ENCODE data around the gene TNFSF15. TPM values are rescaled to one million over a fixed set of nuclear protein-coding genes. Genes with fewer than 3 reads are reported as not detected.

TNFSF15 gene
- total RNA-seq, 1 experiment from 2014 or later = 0.07 TPM

GRCh38 chr9:114827641-114828302 is 21.9 kb upstream of the TNFSF15 start:
- in situ Hi-C loops (cut with HindIII; ENCODE audit: low pct_unique_long_range_greater_than_20kb, low sequenced_read_pairs) = no loop called here
- no peak for DNase-seq (ENCODE audit: low read depth)

GRCh38 chr9:114826431-114826830 is 20.6 kb upstream of the TNFSF15 start:
- in situ Hi-C loops (cut with HindIII; ENCODE audit: low pct_unique_long_range_greater_than_20kb, low sequenced_read_pairs) = no loop called here
- no peak for DNase-seq (ENCODE audit: low read depth)

GRCh38 chr9:114825126-114825795 is 19.4 kb upstream of the TNFSF15 start:
- in situ Hi-C loops (cut with HindIII; ENCODE audit: low pct_unique_long_range_greater_than_20kb, low sequenced_read_pairs) = no loop called here
- DNase-seq (ENCODE audit: low read depth) = no peak

- DNase-seq (ENCODE audit: low read depth) = no peak
Measured at GRCh38 chr9:114824110-114824509, 18.3 kb upstream of the TNFSF15 start.

GRCh38 chr9:114823441-114823840 is 17.6 kb upstream of the TNFSF15 start:
- in situ Hi-C loops (cut with HindIII; ENCODE audit: low pct_unique_long_range_greater_than_20kb, low sequenced_read_pairs) = no loop called here
- DNase-seq (ENCODE audit: low read depth) = no peak

More at GRCh38 chr9:114824110-114824509, 18.3 kb upstream of the TNFSF15 start:
- in situ Hi-C loops (cut with HindIII; ENCODE audit: low pct_unique_long_range_greater_than_20kb, low sequenced_read_pairs) = no loop called here

GRCh38 chr9:114822708-114823107 is 16.9 kb upstream of the TNFSF15 start:
- in situ Hi-C loops (cut with HindIII; ENCODE audit: low pct_unique_long_range_greater_than_20kb, low sequenced_read_pairs) = no loop called here
- no peak for DNase-seq (ENCODE audit: low read depth)

- in situ Hi-C loops (cut with HindIII; ENCODE audit: low pct_unique_long_range_greater_than_20kb, low sequenced_read_pairs) = no loop called here
- no peak for DNase-seq (ENCODE audit: low read depth)
Measured at GRCh38 chr9:114820776-114821501, 15.1 kb upstream of the TNFSF15 start.

- DNase-seq (ENCODE audit: low read depth) = no peak
- in situ Hi-C loops (cut with HindIII; ENCODE audit: low pct_unique_long_range_greater_than_20kb, low sequenced_read_pairs) = no loop called here
Measured at GRCh38 chr9:114818178-114818577, 12.3 kb upstream of the TNFSF15 start.

GRCh38 chr9:114813717-114814418 is 8.0 kb upstream of the TNFSF15 start:
- in situ Hi-C loops (cut with HindIII; ENCODE audit: low pct_unique_long_range_greater_than_20kb, low sequenced_read_pairs) = no loop called here
- DNase-seq (ENCODE audit: low read depth) = no peak

GRCh38 chr9:114811966-114812636 is 6.3 kb upstream of the TNFSF15 start:
- in situ Hi-C loops (cut with HindIII; ENCODE audit: low pct_unique_long_range_greater_than_20kb, low sequenced_read_pairs) = no loop called here
- DNase-seq (ENCODE audit: low read depth) = no peak

GRCh38 chr9:114811301-114811700 is 5.5 kb upstream of the TNFSF15 start:
- DNase-seq (ENCODE audit: low read depth) = no peak
- in situ Hi-C loops (cut with HindIII; ENCODE audit: low pct_unique_long_range_greater_than_20kb, low sequenced_read_pairs) = no loop called here

GRCh38 chr9:114810614-114811013 is 4.8 kb upstream of the TNFSF15 start:
- in situ Hi-C loops (cut with HindIII; ENCODE audit: low pct_unique_long_range_greater_than_20kb, low sequenced_read_pairs) = no loop called here
- no peak for DNase-seq (ENCODE audit: low read depth)

- DNase-seq (ENCODE audit: low read depth) = no peak
- in situ Hi-C loops (cut with HindIII; ENCODE audit: low pct_unique_long_range_greater_than_20kb, low sequenced_read_pairs) = no loop called here
Measured at GRCh38 chr9:114806526-114806900, 674 bp upstream of the TNFSF15 start.

GRCh38 chr9:114804505-114804904 is 1.3 kb downstream of the TNFSF15 start:
- in situ Hi-C loops (cut with HindIII; ENCODE audit: low pct_unique_long_range_greater_than_20kb, low sequenced_read_pairs) = no loop called here
- DNase-seq (ENCODE audit: low read depth) = no peak

- in situ Hi-C loops (cut with HindIII; ENCODE audit: low pct_unique_long_range_greater_than_20kb, low sequenced_read_pairs) = no loop called here
- DNase-seq (ENCODE audit: low read depth) = no peak
Measured at GRCh38 chr9:114803479-114804265, 2.2 kb downstream of the TNFSF15 start.

- in situ Hi-C loops (cut with HindIII; ENCODE audit: low pct_unique_long_range_greater_than_20kb, low sequenced_read_pairs) = no loop called here
- no peak for DNase-seq (ENCODE audit: low read depth)
Measured at GRCh38 chr9:114799925-114800324, 5.9 kb downstream of the TNFSF15 start.

- in situ Hi-C loops (cut with HindIII; ENCODE audit: low pct_unique_long_range_greater_than_20kb, low sequenced_read_pairs) = no loop called here
- peak; percentile 48 for DNase-seq (ENCODE audit: low read depth)
Measured at GRCh38 chr9:114799441-114799840, 6.4 kb downstream of the TNFSF15 start.
